IPS-15b (cell line): ENCODE data around the gene HIVEP2.

Experiments used
- H3K27me3 ChIP-seq: one replicate; pipeline ENCODE4 v1.6.1; 2013; ENCODE audit warnings: low read length; ENCODE audit not compliant: control insufficient read depth, insufficient read depth
- H3K36me3 ChIP-seq: one replicate; pipeline ENCODE4 v1.6.1; 2013; ENCODE audit warnings: low read length; ENCODE audit not compliant: control insufficient read depth, insufficient read depth
- H3K4me1 ChIP-seq: one replicate; pipeline ENCODE4 v1.6.1; 2013; ENCODE audit warnings: mild to moderate bottlenecking, low read length; ENCODE audit not compliant: control insufficient read depth, insufficient read depth
- H3K4me3 ChIP-seq: one replicate; pipeline ENCODE4 v1.5.1; 2013; ENCODE audit warnings: low read depth, low read length
- H3K9ac ChIP-seq: one replicate; pipeline ENCODE4 v1.6.1; 2013; ENCODE audit warnings: low read depth, mild to moderate bottlenecking, low read length
- H3K9me3 ChIP-seq: one replicate; pipeline ENCODE4 v1.6.1; 2013; ENCODE audit warnings: mild to moderate bottlenecking, low read length; ENCODE audit not compliant: control insufficient read depth, insufficient read depth

The HIVEP2 gene

GRCh38 chr6:142851601-142852000 lies 93.4 kb downstream of the HIVEP2 start:
- no peaks in the 10 kb centered on the region for H3K36me3 ChIP-seq
- H3K9ac ChIP-seq: no peak overlapping the region
- H3K9me3 ChIP-seq: no peaks in the 10 kb centered on the region
- H3K4me1 ChIP-seq: peaks cover 15% of the 10 kb centered on the region
- H3K4me3 ChIP-seq: no peak overlapping the region
- no peaks in the 10 kb centered on the region for H3K27me3 ChIP-seq

DNA sequence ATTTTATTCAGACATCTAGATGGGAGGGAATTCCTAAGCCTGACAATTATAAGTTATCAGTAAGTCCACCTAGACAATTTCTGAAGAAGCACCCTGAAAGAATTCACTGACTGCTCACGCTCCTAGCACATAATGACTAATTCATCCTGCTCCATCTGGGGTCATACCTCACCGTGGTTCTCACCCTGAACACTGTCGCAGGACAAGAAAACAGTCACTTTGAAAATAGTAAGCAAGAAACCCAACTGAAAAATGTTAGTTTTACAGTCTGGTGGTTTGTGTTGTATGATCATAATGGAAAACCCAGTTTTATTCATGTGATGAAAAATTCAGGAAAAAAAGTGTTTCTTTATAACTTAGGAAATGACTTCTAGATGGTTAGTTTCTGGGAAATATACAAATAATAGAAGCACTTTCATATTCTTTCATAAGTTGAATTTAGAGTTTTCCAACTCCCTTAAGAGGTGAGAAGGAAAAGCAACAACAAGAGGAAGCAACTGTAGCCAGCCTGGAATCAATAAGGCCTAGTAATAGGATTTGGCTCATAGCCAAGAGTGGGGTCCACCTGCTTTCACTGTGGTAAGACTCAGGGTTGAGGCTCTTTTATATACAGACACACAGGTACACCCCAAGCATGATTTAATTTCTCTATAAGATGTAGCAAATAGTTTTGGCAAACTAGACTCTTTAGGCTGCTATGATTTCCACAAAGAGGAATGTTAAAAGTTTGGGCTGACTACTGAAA lies 94.1 kb downstream of the HIVEP2 start:
- Histone ChIP-seq H3K4me1 (peaks cover 16% of the 10 kb centered on the region), H3K9ac (no peak overlapping the region), H3K9me3 (no peaks in the 10 kb centered on the region), H3K4me3 (no peak overlapping the region), H3K27me3 (no peaks in the 10 kb centered on the region), H3K36me3 (no peaks in the 10 kb centered on the region)

- Histone ChIP-seq H3K36me3 (no peaks in the 10 kb centered on the region), H3K27me3 (no peaks in the 10 kb centered on the region), H3K4me3 (no peak overlapping the region), H3K9me3 (no peaks in the 10 kb centered on the region), H3K4me1 (peaks cover 16% of the 10 kb centered on the region), H3K9ac (no peak overlapping the region)
Measured at GRCh38 chr6:142848976-142849375, 96.0 kb downstream of the HIVEP2 start.

GRCh38 chr6:142848156-142848555 lies 96.8 kb downstream of the HIVEP2 start:
- H3K4me1 ChIP-seq: peaks cover 18% of the 10 kb centered on the region
- H3K9me3 ChIP-seq: no peaks in the 10 kb centered on the region
- H3K4me3 ChIP-seq: no peak overlapping the region

GRCh38 chr6:142846883-142847287 lies 98.1 kb downstream of the HIVEP2 start:
- H3K4me1 ChIP-seq: peaks cover 31% of the 10 kb centered on the region
- H3K27me3 ChIP-seq: no peaks in the 10 kb centered on the region
- no peaks in the 10 kb centered on the region for H3K36me3 ChIP-seq
- H3K4me3 ChIP-seq: no peak overlapping the region
- H3K9ac ChIP-seq: no peak overlapping the region
- H3K9me3 ChIP-seq: no peaks in the 10 kb centered on the region

More at GRCh38 chr6:142848156-142848555, 96.8 kb downstream of the HIVEP2 start:
- no peaks in the 10 kb centered on the region for H3K36me3 ChIP-seq
- H3K27me3 ChIP-seq: no peaks in the 10 kb centered on the region
- H3K9ac ChIP-seq: no peak overlapping the region

DNA sequence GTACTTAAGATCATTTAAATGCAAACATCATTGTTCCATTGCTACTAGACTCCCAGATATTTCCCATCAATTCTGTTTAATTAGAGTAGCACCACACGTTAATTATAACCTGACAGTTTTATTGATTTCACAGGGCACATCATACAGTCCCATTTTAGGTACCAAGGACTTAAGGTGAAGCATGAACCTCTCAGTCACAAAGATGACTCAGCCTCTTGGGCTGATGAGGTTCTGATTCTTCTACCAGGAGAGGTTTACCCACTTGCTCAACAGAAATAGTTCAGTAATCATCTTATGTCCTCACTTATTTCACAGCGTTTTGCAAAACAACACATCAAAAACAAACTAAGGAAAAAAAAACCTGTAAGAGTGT lies 98.5 kb downstream of the HIVEP2 start:
- Histone ChIP-seq H3K4me3 (no peak overlapping the region), H3K9me3 (no peaks in the 10 kb centered on the region), H3K27me3 (no peaks in the 10 kb centered on the region), H3K4me1 (peaks cover 33% of the 10 kb centered on the region), H3K36me3 (no peaks in the 10 kb centered on the region), H3K9ac (no peak overlapping the region)

DNA sequence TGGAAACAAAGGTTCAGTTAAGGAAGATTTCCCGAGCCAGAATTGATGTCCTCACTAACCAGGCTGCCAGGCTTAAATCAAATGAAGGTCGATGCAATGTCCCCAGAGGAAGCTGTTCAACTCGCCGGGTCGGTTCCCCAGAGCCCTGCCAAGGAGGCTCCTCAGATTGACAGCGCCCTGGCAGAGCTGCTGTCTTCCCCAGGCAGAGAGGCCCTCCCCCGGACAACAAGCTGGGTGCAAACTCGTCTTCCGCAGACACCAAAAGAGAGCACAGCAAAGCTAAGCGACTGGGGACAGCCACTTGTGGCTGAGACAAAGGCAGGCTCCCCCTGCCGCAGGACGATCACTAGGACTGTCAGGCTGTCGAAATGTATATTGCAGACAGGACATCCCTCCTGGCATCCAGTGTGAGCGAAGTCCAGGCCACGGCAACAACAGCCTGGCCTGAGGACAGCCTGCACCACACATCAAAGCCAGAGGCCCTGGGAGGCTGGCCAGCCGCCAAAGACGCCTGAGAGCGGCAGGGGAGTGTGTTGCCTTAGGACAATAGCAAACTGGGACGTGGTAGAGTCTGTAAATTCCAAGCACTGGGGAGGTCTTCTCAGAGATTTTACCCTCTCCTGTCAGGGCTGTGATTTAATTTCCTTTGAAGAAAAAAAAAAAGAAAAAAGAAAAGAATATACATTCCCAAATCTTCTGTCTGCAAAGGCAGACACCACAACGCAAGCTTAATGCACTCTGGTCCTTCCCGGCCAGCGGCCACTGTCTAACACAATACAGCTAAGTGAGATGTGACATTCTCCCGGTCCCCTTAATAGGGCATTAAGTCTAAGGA lies 99.1 kb downstream of the HIVEP2 start:
- Histone ChIP-seq H3K4me1 (peaks cover 33% of the 10 kb centered on the region), H3K9me3 (no peaks in the 10 kb centered on the region), H3K27me3 (no peaks in the 10 kb centered on the region), H3K9ac (no peak overlapping the region), H3K4me3 (no peak overlapping the region), H3K36me3 (no peaks in the 10 kb centered on the region)

DNA sequence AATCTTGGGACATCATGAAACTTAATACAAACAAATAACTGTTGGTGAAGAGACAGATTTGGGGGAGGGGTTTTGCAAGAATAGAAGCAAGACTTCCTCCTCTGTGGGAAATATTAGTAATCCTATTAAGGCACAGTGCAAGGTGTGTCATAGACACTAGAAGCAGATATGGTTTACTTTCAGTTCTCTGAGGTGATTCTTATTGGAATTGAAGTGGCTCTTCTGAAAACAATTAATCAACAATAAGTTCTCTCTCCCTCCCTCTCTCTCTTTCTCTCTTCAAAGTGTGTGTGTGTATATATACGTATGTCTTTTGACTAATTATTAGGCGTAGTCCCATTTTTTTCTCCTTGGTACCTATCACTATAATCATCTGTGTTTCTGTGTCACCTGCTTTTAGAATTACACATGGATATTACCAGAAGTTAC lies 99.8 kb downstream of the HIVEP2 start:
- Histone ChIP-seq H3K9ac (no peak overlapping the region), H3K4me3 (no peak overlapping the region), H3K36me3 (no peaks in the 10 kb centered on the region), H3K27me3 (no peaks in the 10 kb centered on the region), H3K4me1 (peaks cover 33% of the 10 kb centered on the region), H3K9me3 (no peaks in the 10 kb centered on the region)

GRCh38 chr6:142844065-142844755 lies 100.8 kb downstream of the HIVEP2 start:
- no peaks in the 10 kb centered on the region for H3K36me3 ChIP-seq
- H3K9me3 ChIP-seq: no peaks in the 10 kb centered on the region
- H3K4me1 ChIP-seq: peaks cover 38% of the 10 kb centered on the region
- H3K9ac ChIP-seq: no peak overlapping the region
- no peaks in the 10 kb centered on the region for H3K27me3 ChIP-seq
- no peak overlapping the region for H3K4me3 ChIP-seq

DNA sequence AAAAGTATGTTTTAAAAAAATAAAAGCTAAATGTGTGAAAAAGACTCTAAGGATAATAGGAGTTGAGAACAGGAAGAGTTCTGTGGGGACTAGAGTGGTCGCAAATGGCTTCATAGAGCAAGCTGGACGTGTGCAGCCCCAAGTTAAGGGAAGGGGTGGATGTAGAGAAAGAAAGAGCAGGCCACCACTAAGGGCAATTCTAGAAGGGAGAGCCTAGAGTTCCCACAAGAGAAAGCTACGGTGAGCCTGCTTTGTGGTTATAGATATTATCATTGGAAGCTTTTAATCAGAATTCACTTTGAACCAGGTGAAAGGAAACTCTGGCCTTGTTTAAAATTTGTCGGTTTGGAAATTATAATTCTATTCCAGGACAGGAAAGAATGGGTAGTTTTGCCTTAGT lies 101.6 kb downstream of the HIVEP2 start:
- Histone ChIP-seq H3K36me3 (no peaks in the 10 kb centered on the region), H3K9me3 (no peaks in the 10 kb centered on the region), H3K4me1 (peaks cover 38% of the 10 kb centered on the region), H3K27me3 (no peaks in the 10 kb centered on the region), H3K9ac (no peak overlapping the region), H3K4me3 (no peak overlapping the region)

DNA sequence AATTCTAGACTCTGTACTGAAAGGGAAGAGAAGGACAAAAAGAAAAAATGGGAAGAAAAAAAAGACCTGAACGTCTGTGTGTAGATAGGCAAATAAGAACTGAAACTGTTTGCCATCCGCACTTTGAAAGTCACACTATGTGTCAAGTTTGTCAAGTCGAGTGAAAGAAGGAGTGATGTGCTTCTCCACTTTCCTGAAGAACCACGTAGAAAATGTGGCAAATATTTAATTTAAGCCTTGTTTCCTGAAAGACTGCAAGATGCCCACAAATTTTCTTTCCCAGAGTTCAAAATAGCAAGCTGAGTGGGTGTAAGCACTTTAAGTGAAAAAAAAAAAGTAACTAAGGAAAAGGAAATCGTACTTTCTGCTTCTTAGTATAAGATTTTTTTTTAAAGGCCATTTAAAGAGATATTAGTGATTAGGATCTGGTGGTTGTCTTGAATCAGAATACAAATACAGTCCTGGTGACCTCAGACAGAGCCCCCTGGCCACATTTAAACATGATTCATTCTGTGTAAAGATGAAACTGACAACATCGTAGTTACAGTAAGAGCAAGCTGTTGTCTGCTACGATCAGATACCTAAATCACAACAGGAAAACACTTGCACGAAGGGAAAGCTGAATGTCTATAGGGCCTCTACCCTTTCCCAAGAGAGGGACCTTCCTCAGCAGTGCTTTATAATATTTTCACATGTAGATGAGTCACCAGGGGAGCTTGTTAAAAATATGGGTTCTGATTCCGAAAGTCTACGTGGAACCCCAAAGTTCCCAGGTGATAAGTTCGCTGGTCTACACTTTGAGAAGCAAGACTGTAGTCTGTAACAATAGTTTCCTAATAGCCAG lies 102.3 kb downstream of the HIVEP2 start:
- Histone ChIP-seq H3K36me3 (no peaks in the 10 kb centered on the region), H3K4me1 (peaks cover 38% of the 10 kb centered on the region), H3K27me3 (no peaks in the 10 kb centered on the region), H3K9me3 (no peaks in the 10 kb centered on the region), H3K4me3 (no peak overlapping the region), H3K9ac (peak overlapping the region; percentile 13)
